HG02759 (cell line): ENCODE data around the gene GOLGA6L4.
"Not testable (repeated sequence)": the region's sequence is repeated elsewhere in the genome, so short reads cannot be mapped to it uniquely, and the experiment has no call there.

ENCODE experiments used
- ATAC-seq: cut with Tn5 transposase; IDR thresholded peaks from one replicate; pipeline ENCODE4 v1.9.1; 2021; ENCODE audit warnings: mild to moderate bottlenecking, moderate library complexity; ENCODE audit not compliant: unreplicated experiment

GOLGA6L4 gene, protein sequence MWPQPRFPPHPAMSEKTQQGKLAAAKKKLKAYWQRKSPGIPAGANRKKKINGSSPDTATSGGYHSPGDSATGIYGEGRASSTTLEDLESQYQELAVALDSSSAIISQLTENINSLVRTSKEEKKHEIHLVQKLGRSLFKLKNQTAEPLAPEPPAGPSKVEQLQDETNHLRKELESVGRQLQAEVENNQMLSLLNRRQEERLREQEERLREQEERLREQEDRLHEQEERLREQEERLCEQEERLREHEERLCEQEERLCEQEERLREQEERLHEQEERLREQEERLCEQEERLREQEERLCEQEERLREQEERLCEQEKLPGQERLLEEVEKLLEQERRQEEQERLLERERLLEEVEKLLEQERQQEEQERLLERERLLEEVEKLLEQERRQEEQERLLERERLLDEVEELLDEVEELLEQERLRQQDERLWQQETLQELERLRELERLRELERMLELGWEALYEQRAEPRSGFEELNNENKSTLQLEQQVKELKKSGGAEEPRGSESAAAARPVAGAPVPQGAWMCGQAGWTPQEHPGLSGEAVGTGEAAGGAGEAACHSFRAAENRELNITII

DNA sequence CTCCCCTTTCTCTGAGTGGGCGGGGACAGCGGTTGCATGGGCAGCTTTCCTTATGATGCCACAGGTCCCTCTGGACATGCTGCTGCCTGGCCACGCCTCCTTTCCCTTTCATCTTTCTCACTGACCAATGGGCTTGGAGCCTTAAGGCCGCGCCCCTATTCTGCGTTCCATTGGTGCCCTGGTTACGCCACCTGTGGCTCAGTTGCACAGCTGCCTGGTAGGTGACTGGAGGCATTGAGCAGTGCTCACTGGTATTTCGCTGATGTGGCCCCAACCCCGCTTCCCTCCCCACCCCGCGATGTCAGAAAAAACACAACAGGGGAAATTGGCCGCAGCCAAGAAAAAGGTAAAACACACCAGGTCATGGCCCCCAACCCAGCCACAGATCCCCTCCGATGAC lies at the start of gene GOLGA6L4:
TSS of gene GOLGA6L4 (plus strand) at position 201 of the 400 bp plus-strand sequence. CDS start at position 263, 62 bp downstream.
- not testable (repeated sequence) for ATAC-seq

DNA sequence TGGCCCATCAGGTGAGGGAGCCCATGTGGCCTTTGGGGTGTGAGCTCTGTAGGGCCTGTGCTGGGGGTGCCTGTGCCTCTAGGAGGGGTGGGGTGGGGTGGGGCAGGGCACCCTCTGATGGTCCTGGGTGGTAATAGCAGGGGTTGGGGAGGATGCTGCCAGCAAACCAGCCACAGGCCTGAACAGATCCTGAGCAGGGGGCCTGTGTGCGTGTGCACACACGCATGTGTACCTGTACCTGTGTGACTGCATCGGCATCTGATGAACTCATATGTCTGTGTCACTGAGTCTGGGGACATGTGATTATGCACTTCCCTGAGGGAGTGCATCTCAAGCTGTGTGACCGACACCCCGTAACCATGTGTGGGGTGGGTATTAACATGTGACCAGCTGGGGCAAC lies 42.6 kb upstream of the GOLGA6L4 start:
- not testable (repeated sequence) for ATAC-seq

DNA sequence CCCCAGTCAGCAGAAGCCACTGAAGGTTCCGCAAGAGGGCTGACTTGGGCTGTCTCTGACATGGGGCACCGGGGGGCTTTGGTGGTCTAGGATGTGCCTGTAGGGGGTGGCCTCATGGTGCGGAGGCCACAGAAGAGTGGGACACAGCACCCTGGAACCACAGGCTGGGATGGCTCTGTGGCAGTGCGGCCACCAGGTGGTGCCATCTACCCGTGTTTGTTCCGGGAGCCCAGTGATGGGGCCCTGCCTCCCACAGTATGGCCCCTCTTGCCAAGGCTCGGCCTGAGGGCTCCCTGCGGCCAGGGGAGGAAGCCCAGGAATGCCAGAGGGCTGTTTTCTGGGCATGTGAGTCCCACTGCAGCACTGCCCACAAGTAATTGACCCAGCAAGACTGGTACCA lies 40.0 kb upstream of the GOLGA6L4 start:
- ATAC-seq, result peak; percentile 83

DNA sequence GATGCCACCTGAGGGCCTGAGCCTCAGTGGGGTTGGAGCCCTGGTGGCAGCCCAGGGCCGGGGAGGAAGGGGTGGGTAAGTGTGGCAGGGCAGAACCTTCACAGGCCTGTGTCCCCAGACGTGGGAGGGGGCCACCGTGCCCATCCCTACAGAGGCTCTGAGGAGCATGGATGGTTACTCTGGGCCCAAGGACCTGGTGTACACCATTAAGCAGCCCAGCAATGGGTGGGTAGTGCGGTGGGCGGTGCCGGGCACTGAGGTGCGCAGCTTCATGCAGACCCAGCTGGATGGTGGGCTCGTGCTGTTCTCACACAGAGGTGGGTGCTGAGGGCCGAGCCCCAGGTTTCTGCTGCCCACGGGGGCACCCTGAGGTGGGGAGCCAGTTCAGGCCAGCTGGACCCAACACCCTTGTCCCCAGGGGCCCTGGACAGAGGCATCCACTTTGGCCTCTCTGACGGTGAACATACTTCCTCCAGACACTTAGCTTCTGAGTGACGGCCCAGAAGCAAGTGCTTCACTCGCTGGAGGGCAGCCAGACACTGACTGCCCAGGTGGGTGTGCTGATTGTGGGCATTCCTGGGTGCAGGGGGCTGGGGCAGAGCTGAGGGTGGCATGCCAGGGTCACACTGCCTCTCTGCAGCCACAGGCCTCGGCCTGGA lies 38.9 kb upstream of the GOLGA6L4 start:
- ATAC-seq, result not testable (repeated sequence)

DNA sequence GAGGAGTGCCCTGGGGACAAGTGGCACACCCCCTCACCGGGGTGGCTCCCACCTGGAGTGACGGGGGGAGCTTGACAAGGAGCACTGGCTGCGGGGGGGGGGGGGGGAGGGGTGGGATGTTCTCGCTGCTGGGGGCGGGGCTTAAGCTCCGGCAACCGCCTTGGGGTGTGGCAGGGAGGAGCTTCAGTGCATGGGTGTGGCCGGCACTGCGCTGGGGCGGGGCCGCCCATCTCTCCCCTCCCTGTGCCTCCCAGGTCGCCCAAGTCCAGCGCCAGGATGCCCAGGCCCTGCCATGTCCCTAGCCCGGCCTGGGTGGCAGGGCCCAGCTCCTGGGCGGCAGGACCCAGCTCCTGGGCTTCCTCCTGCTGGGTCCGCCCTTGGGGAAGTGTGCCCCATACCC lies 35.7 kb upstream of the GOLGA6L4 start:
- not testable (repeated sequence) for ATAC-seq

DNA sequence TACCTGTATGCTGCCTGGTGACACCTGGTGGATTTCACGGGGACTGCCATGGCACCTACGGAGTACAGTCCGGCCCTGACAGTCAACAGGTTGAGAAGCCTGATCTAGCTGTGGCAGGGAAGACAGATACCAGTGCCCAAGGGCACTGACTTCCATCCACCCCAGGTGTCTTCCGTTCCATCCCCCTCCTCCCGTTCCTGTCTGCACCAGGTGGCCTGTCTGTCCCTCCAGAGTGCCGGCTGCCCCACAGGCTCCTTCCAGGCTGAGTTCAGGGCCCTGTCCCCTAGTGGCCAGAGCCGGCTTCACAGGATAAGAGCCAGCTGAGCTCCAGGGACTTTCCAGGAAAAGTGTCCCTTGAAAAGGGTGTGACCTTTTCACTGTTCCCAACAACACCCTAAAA lies 10.9 kb downstream of the GOLGA6L4 start:
- not testable (repeated sequence) for ATAC-seq
